Peyer's patch (tissue), 4 donors: ENCODE results near the gene CSMD2. TPM values are rescaled to one million over a fixed set of nuclear protein-coding genes. Genes with fewer than 3 reads are reported as not detected.

Source experiments
- DNase-seq, 3 donors: peaks; one replicate each; pipeline ENCODE4 v3.0.0-alpha.2; 2017 to 2019
- H3K27ac ChIP-seq, 4 donors: fragments of 200-600 bp; sonication (generic); one replicate each; pipeline ENCODE4 v1.5.1; 2016 to 2019
- H3K27me3 ChIP-seq, 2 donors: fragments of 200-600 bp; sonication (generic); one replicate each; pipeline ENCODE4 v1.5.1; 2019
- H3K36me3 ChIP-seq, 3 donors: fragments of 200-600 bp; sonication (generic); one replicate each; pipeline ENCODE4 v1.5.1; 2016 to 2019
- H3K4me1 ChIP-seq, 4 donors: fragments of 200-600 bp; sonication (generic); one replicate each; pipeline ENCODE4 v1.5.1; 2016 to 2019
- H3K4me3 ChIP-seq, 4 donors: fragments of 200-600 bp; sonication (generic); 1 replicate in 3 of 4; 2 replicates in 1 of 4; pipeline ENCODE4 v1.5.1; 2016 to 2019; ENCODE audit warnings: mild to moderate bottlenecking in 1 of 4
- H3K9me3 ChIP-seq, 4 donors: fragments of 200-600 bp; sonication (generic); one replicate each; pipeline ENCODE4 v1.5.1; 2016 to 2019; ENCODE audit warnings: mild to moderate bottlenecking in 1 of 4
- CTCF ChIP-seq, 6 experiments: fragments of 450-650 bp in 4 of 6; fragments of 200-600 bp in 2 of 6; sonication (generic) in 1 of 6; IDR thresholded peaks; one replicate each; pipeline ENCODE4 v1.5.1; 2017 to 2019; ENCODE audit warnings: antibody characterized with exemption in 6 of 6, mild to moderate bottlenecking in 3 of 6, moderate library complexity in 1 of 6
- POLR2A ChIP-seq, 2 donors: fragments of 450-650 bp; IDR thresholded peaks; one replicate each; pipeline ENCODE4 v1.5.1; 2017; ENCODE audit warnings: antibody characterized with exemption in 2 of 2, mild to moderate bottlenecking in 2 of 2, moderate library complexity in 2 of 2
- total RNA-seq, 4 donors: library from RNA; depleted of rRNA; stranded (reverse); fragments of >200 nt; gene quantifications; one replicate each; pipeline ENCODE4 v1.1.0, GENCODE V29; 2016

CSMD2 gene
- total RNA-seq, 4 donors from 2014 or later = under 0.01 to 1.2 (median 0.70) TPM

- TF ChIP-seq POLR2A (IDR thresholded peaks at IDR 0.05) (no peak), CTCF (IDR thresholded peaks at IDR 0.05) (no peak)
- Histone ChIP-seq H3K36me3 (no peaks in the 10 kb centered on the region), H3K27ac (no peak overlapping the region), H3K27me3 (no peaks in the 10 kb centered on the region), H3K4me1 (no peaks in the 10 kb centered on the region), H3K9me3 (no peaks in the 10 kb centered on the region), H3K4me3 (no peak overlapping the region)
- no peak for DNase-seq
Measured at GRCh38 chr1:33902486-33903209, 262.4 kb downstream of the CSMD2 start.

- Histone ChIP-seq H3K36me3 (no peaks in the 10 kb centered on the region), H3K4me3 (no peak overlapping the region), H3K4me1 (no peaks in the 10 kb centered on the region), H3K27me3 (no peaks in the 10 kb centered on the region), H3K27ac (no peak overlapping the region), H3K9me3 (no peaks in the 10 kb centered on the region)
- no peak for DNase-seq
- TF ChIP-seq POLR2A (IDR thresholded peaks at IDR 0.05) (no peak), CTCF (IDR thresholded peaks at IDR 0.05) (no peak)
Measured at GRCh38 chr1:33899746-33900145, 265.3 kb downstream of the CSMD2 start.

GRCh38 chr1:33898881-33899280 lies 266.1 kb downstream of the CSMD2 start:
- DNase-seq = no peak
- Histone ChIP-seq H3K4me3 (no peak overlapping the region), H3K9me3 (no peaks in the 10 kb centered on the region), H3K36me3 (no peaks in the 10 kb centered on the region), H3K27ac (no peak overlapping the region), H3K27me3 (no peaks in the 10 kb centered on the region), H3K4me1 (no peaks in the 10 kb centered on the region)
- TF ChIP-seq POLR2A (IDR thresholded peaks at IDR 0.05) (no peak), CTCF (IDR thresholded peaks at IDR 0.05) (no peak)

- Histone ChIP-seq H3K9me3 (no peaks in the 10 kb centered on the region), H3K36me3 (no peaks in the 10 kb centered on the region), H3K27me3 (no peaks in the 10 kb centered on the region), H3K4me3 (no peak overlapping the region), H3K27ac (no peak overlapping the region), H3K4me1 (no peaks in the 10 kb centered on the region)
- DNase-seq = no peak
- TF ChIP-seq POLR2A (IDR thresholded peaks at IDR 0.05) = no peak
- TF ChIP-seq CTCF (IDR thresholded peaks at IDR 0.05) = no peak
Measured at GRCh38 chr1:33898406-33898805, 266.6 kb downstream of the CSMD2 start.

GRCh38 chr1:33897092-33897725 lies 267.8 kb downstream of the CSMD2 start:
- Histone ChIP-seq H3K36me3 (no peaks in the 10 kb centered on the region), H3K4me1 (no peaks in the 10 kb centered on the region)
- no peak for TF ChIP-seq POLR2A (IDR thresholded peaks at IDR 0.05)
- no peak for TF ChIP-seq CTCF (IDR thresholded peaks at IDR 0.05)

More at GRCh38 chr1:33897092-33897725, 267.8 kb downstream of the CSMD2 start:
- DNase-seq = no peak
- Histone ChIP-seq H3K27me3 (no peaks in the 10 kb centered on the region), H3K27ac (no peak overlapping the region), H3K4me3 (no peak overlapping the region), H3K9me3 (no peaks in the 10 kb centered on the region)
